Adrenal gland (tissue), 5 donors: ENCODE data around the gene MTFR1L.

Experiments
- CTCF ChIP-seq, 6 experiments: fragments of 450-650 bp in 4 of 6; fragments of 200-600 bp in 2 of 6; sonication (generic) in 1 of 6; IDR thresholded peaks; 1 replicate in 5 of 6; 2 replicates in 1 of 6; pipeline versions ENCODE4 v1.5.1 to v1.8.0; 2016 to 2021; ENCODE audit warnings: antibody characterized with exemption in 6 of 6, mild to moderate bottlenecking in 2 of 6, moderate library complexity in 1 of 6
- POLR2A ChIP-seq, 2 donors: fragments of 450-650 bp; IDR thresholded peaks; one replicate each; pipeline ENCODE4 v1.6.1; 2017; ENCODE audit warnings: antibody characterized with exemption in 2 of 2, mild to moderate bottlenecking in 2 of 2, moderate library complexity in 1 of 2
- donor health status: DM: no; HTN: no; CAD: no.

GRCh38 chr1:25871086-25871703 is 51.4 kb downstream of the MTFR1L start:
- TF ChIP-seq CTCF (IDR thresholded peaks at IDR 0.05) (no peak), POLR2A (IDR thresholded peaks at IDR 0.05) (no peak)
